Measurements from ENCODE around the gene LTF. TPM values are rescaled to one million over a fixed set of nuclear protein-coding genes. Genes with fewer than 3 reads are reported as not detected.

The LTF gene
- total RNA-seq, 4 donors from 2014 or later = 0.62 to 5.1 (median 1.1) TPM

- Histone ChIP-seq H3K36me3 (no peaks in the 10 kb centered on the region), H3K4me3 (no peak overlapping the region), H3K27ac (no peak overlapping the region), H3K27me3 (no peaks in the 10 kb centered on the region), H3K4me1 (peaks cover 8 to 27% of the 10 kb centered on the region in 2 donors), H3K9me3 (no peaks in the 10 kb centered on the region)
- intact Hi-C loops (cut with DNase I; ENCODE audit: low total_unique reads) (no loop called here), in situ Hi-C loops (cut with MboI; ENCODE audit: low sequenced_read_pairs in 4 of 4) (no loop called here)
- ATAC-seq (no peak), DNase-seq (no peak)
- TF ChIP-seq POLR2A (IDR thresholded peaks at IDR 0.05) (no peak), CTCF (IDR thresholded peaks at IDR 0.05 in 4 of 5, conservative IDR thresholded peaks at IDR 0.05 in 1 of 5) (no peak)
Measured at GRCh38 chr3:46416125-46416810, 48.4 kb downstream of the LTF start.

GRCh38 chr3:46414739-46415138 lies 50.0 kb downstream of the LTF start:
- Histone ChIP-seq H3K27ac (no peak overlapping the region), H3K36me3 (no peaks in the 10 kb centered on the region), H3K9me3 (no peaks in the 10 kb centered on the region), H3K27me3 (no peaks in the 10 kb centered on the region), H3K4me3 (no peak overlapping the region), H3K4me1 (peaks cover 8 to 27% of the 10 kb centered on the region in 2 donors)
- ATAC-seq (no peak), DNase-seq (no peak)
- intact Hi-C loops (cut with DNase I; ENCODE audit: low total_unique reads) (no loop called here), in situ Hi-C loops (cut with MboI; ENCODE audit: low sequenced_read_pairs in 4 of 4) (no loop called here)
- TF ChIP-seq CTCF (IDR thresholded peaks at IDR 0.05 in 4 of 5, conservative IDR thresholded peaks at IDR 0.05 in 1 of 5) (no peak), POLR2A (IDR thresholded peaks at IDR 0.05) (no peak)

GRCh38 chr3:46413951-46414350 lies 50.8 kb downstream of the LTF start:
- in situ Hi-C loops (cut with MboI; ENCODE audit: low sequenced_read_pairs in 4 of 4) (no loop called here), intact Hi-C loops (cut with DNase I; ENCODE audit: low total_unique reads) (no loop called here)
- Histone ChIP-seq H3K27ac (no peak overlapping the region), H3K4me3 (no peak overlapping the region), H3K4me1 (peaks cover 8 to 27% of the 10 kb centered on the region in 2 donors), H3K36me3 (no peaks in the 10 kb centered on the region), H3K27me3 (no peaks in the 10 kb centered on the region), H3K9me3 (no peaks in the 10 kb centered on the region)
- no peak for TF ChIP-seq POLR2A (IDR thresholded peaks at IDR 0.05)
- TF ChIP-seq CTCF (IDR thresholded peaks at IDR 0.05 in 4 of 5, conservative IDR thresholded peaks at IDR 0.05 in 1 of 5) = no peak
- ATAC-seq = no peak
- no peak for DNase-seq

- intact Hi-C loops (cut with DNase I; ENCODE audit: low total_unique reads) = no loop called here
Measured at GRCh38 chr3:46412786-46413298, 51.9 kb downstream of the LTF start.

More at GRCh38 chr3:46412786-46413298, 51.9 kb downstream of the LTF start:
- Histone ChIP-seq H3K4me3 (no peak overlapping the region), H3K36me3 (no peaks in the 10 kb centered on the region), H3K9me3 (no peaks in the 10 kb centered on the region), H3K4me1 (peaks cover 12 to 36% of the 10 kb centered on the region in 2 donors), H3K27me3 (no peaks in the 10 kb centered on the region), H3K27ac (peak overlapping the region in 3 of 4 donors; percentile 12 to 30 (median 15))
- DNase-seq (no peak), ATAC-seq (no peak)
- TF ChIP-seq POLR2A (IDR thresholded peaks at IDR 0.05) = no peak
- TF ChIP-seq CTCF (IDR thresholded peaks at IDR 0.05 in 4 of 5, conservative IDR thresholded peaks at IDR 0.05 in 1 of 5) = no peak
- in situ Hi-C loops (cut with MboI; ENCODE audit: low sequenced_read_pairs in 4 of 4) = no loop called here

Measured in gastrocnemius medialis (tissue), 4 donors.